GM12872 (cell line): ENCODE data around the gene MICAL3.

Experiments used
- TF ChIP-seq, protein P1 (sequence below): IDR thresholded peaks from 3 replicates; pipeline ENCODE4 v1.5.1; 2011; ENCODE audit warnings: low read depth, mild to moderate bottlenecking, low read length, moderate library complexity; ENCODE audit not compliant: insufficient read depth

Gene MICAL3

DNA sequence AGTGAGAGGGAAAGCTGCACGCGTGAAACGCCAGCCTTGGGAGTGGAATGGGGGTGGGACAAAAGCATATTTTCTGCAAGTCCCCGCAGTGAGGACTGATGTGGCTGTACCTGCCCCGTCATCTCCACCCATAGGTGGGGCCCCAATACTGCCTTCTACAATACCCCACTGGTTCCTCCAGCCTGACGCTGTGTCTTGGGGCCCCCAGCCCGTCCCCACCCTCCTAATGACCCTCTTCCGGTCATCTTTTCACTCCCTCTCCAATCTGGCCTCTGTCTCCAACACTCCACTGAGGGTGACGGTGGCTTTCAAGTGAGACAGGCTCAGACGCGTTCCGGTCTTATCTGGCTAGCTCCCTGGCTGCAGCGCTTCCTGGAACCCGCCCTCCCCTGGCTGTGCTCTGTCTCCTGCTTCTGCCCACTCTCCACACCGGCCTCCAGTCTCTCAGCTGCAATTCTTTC lies 104.2 kb downstream of the MICAL3 start:
- TF ChIP-seq, protein P1, sequence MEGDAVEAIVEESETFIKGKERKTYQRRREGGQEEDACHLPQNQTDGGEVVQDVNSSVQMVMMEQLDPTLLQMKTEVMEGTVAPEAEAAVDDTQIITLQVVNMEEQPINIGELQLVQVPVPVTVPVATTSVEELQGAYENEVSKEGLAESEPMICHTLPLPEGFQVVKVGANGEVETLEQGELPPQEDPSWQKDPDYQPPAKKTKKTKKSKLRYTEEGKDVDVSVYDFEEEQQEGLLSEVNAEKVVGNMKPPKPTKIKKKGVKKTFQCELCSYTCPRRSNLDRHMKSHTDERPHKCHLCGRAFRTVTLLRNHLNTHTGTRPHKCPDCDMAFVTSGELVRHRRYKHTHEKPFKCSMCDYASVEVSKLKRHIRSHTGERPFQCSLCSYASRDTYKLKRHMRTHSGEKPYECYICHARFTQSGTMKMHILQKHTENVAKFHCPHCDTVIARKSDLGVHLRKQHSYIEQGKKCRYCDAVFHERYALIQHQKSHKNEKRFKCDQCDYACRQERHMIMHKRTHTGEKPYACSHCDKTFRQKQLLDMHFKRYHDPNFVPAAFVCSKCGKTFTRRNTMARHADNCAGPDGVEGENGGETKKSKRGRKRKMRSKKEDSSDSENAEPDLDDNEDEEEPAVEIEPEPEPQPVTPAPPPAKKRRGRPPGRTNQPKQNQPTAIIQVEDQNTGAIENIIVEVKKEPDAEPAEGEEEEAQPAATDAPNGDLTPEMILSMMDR, result no peak

DNA sequence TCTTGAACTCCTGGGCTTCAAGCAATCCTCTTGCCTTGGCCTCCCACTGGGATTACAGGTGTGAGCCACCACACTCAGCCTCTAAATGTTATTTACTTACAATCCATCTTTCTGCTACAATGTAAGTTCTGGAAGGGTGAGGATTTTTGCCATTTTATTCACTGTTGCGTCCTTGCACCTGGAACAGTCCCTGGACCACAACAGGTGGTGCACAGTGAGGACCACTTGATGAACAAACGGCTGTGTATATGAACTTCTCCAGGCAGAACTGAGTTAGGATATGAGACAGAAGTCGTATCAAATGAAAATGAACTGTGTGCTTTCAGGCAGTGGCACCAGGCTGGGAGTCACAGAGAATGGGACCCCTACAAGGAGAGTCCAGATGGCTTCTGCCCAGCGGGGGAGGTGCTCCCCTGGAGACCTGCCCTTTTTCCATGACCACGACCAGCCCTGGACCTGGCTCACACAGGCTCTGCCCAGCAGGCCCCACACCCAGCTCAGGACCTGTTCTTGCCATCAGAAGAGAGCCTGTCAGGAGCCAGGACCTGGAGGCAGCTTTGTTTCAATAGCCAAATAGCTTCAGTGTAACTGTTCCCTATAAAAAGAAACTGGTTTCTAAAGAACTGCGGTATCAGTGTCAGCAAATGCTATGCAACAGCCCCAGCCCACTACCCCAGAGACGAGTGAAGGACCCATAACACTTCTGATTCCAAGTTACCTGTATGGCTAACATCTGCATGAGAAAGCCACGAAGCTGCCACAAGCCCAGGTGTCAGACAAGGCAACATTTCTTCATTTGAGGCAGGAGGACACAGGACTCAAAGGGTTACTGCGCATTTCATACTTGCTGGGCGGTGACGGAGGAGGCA lies 104.9 kb downstream of the MICAL3 start:
- TF ChIP-seq, protein P1, result no peak

DNA sequence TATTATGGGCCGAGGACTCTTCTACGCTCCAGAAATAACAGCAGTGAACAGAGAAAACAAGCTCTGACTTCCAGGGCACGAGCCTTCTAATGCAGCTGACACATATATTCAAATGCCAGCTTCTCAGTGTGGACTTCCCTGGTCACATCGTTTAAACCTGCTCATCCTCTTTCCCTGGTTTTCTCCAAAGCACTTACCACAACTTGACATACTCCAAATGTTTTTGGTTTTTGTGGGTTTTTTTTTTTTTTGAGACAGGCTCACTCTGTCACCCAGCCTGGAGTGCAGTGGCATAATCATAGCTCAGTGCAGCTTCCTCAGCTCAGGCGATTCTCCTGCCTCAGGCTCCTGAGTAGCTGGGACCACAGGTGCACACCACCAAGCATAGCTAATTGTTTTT lies 105.5 kb downstream of the MICAL3 start:
- TF ChIP-seq, protein P1, result no peak

DNA sequence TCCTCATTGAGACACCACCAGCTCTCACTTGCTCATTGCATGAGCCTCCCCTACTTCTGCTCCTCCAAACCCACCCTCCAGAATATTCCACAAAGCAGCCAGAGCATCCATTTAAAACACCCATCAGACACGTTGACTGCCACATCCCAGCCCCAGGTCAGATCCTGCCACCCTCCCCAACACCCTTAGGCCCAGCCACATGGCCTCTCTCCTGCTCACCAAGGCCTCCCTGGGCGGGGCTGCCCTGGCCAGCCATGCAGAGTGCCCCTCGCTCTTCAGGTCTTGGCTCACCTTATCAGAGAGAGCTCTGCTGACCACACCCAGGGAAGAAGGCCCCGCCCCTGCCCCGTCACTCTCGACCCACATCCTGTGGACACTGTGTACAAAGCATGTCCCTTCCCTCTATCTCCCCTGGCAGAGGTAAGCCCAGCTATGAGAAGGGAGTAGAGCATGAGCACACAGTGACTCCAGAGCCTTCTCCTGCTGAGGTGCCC lies 106.8 kb downstream of the MICAL3 start:
- TF ChIP-seq, protein P1, result no peak

DNA sequence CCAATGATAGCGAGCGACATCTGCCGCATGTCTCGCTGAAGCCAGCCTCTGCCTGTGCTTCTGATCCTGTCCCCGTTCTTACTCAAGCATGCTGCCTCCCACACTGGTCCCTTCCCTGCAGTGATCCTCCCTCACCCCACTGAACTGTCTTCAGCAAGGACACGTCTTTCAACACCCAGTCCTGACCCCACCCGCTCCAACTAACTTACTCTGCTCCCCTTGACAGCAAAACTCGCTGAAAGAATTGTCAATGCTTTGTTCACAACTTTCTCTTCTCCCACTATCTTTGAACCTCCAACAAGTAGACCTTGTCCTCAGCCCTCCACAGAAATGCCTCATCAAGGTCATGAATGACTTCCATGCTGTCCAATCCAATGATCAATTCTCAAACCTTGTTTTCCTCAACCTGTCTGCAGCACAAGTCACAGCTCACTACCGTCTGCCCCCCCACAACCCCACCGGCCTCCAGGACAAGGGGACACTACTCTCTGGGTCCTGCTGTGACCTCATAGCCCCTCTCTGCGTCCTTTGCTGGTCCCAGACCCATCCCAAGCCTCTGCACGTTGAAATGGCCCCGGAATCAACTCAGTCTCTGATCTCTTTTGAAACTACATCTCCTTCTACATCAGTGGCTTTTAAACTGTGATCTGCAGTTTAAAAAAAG lies 108.0 kb downstream of the MICAL3 start:
- TF ChIP-seq, protein P1, result no peak

DNA sequence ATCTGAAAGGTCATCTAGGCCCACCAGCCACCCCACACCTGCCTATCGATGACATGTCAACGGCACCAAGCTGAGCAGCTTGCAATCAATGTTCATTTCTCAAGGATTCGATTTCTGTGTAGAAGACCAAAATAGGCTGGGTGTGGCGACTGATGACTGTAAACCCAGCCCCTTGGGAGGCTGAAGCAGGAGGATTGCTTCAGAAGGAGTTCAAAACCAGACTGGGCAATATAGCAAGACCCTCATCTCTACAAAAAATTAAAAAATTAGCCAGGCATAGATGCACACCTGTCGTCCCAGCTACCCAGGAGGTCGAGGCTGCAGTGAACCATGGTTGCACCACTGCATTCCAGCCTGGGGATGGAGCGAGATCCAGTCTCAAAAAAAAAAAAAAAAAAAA lies 108.7 kb downstream of the MICAL3 start:
- TF ChIP-seq, protein P1, result no peak

DNA sequence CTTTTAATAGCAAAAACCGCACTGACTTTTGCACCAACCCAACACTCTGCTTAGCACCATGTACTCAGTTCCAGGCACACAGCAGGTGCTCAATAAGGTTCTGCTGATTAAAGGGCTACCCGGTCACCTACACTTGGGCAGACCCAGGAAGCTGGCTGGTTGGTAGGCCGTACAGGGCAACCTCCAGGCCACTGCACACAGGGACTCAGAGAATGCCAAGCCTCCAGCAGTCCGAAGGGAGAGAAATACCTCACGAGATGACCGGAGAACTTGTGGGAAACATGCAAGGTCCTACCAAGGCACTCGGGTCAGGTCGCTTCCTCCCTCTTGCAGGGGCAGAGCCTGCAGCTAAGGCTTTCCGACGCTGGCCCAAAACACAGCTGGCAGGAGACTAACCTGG lies 109.2 kb downstream of the MICAL3 start:
- TF ChIP-seq, protein P1, result no peak
